GM21825 (cell line): ENCODE data around the gene CC2D2B.
"Not testable (repeated sequence)": the region's sequence is repeated elsewhere in the genome, so short reads cannot be mapped to it uniquely, and the experiment has no call there.

Source experiments
- ATAC-seq: cut with Tn5 transposase; IDR thresholded peaks from one replicate; pipeline ENCODE4 v1.9.1; 2021; ENCODE audit warnings: mild to moderate bottlenecking, moderate library complexity; ENCODE audit not compliant: unreplicated experiment

Gene CC2D2B

GRCh38 chr10:95906677-95907455 lies 909 bp upstream of the CC2D2B start:
- ATAC-seq = peak; percentile 37

DNA sequence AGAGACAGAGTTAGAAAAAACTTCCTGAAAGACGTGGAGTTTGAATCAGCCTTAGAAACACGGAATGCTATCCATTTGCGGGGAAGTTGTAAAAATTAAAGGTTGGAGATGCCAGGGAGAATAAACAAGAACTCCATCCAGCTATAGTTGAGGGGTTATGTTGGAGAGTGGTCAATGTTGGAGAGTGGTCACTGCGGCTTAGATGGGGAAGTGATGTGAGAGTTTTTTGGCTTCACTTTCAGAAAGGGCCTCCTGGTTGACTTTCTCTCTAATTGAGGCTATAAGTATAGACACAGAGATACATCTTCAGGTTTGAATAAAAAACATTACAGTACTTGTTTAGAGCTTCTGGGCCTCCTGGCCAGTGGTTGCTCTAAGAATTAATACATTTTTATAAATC lies 675 bp downstream of the CC2D2B start:
- ATAC-seq = no peak

- no peak for ATAC-seq
These were observed 1.8 kb downstream of the CC2D2B start for GRCh38 chr10:95909561-95909960.

- ATAC-seq = not testable (repeated sequence)
These were observed 8.3 kb downstream of the CC2D2B start for GRCh38 chr10:95916039-95916438.

DNA sequence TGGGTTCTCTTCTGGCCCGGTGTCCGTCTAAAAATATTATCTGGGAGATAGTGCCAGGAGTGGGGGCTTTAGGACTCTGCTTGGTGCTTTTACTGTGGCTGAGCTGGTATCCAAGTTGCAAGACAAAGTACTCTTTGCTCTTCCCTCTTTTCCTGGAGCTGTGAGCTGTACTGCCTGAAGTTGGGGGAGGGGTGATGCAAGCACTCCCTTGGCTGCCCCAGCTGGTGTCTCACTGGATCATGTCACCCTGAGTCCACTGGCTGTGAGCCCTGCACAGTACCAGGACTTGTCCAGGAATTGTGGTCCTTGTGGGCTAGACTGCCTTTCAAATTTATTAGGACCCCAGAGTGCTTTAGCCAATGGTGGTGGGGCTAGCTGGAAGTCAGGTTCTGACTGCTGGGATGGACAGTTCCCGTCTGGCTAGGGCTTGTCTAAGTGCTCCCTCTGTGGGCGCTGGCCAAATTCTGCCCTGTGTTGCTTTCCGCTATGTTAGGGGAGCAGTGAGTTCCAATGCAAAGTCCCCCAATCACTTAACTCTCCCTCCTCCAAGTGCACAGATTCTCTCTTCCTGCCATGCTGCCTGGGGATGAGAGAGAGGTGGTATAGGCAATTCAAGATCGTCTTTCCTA lies 13.1 kb downstream of the CC2D2B start:
- no peak for ATAC-seq

GRCh38 chr10:95925033-95925432 lies 17.3 kb downstream of the CC2D2B start:
- no peak for ATAC-seq

DNA sequence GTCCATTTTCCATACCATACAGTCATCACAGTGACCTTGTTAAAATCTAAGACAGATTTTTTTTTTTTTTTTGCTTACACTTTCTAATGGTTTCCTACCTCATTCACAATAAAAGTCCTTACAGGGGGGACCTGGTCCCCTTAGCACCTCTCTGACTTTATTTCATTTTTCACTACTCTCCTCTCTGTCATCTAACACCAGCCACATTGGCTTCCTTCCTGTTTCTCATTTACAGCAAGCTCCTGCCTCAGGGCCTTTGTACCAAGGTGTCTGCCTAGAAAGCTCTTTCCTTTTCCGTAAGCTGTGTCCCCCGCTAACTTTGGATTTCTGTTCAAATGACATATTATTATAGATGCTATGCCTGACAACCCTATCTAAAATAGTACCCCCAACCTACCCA lies 27.7 kb downstream of the CC2D2B start:
- ATAC-seq = no peak

GRCh38 chr10:95941115-95941514 lies 33.3 kb downstream of the CC2D2B start:
- ATAC-seq = no peak

DNA sequence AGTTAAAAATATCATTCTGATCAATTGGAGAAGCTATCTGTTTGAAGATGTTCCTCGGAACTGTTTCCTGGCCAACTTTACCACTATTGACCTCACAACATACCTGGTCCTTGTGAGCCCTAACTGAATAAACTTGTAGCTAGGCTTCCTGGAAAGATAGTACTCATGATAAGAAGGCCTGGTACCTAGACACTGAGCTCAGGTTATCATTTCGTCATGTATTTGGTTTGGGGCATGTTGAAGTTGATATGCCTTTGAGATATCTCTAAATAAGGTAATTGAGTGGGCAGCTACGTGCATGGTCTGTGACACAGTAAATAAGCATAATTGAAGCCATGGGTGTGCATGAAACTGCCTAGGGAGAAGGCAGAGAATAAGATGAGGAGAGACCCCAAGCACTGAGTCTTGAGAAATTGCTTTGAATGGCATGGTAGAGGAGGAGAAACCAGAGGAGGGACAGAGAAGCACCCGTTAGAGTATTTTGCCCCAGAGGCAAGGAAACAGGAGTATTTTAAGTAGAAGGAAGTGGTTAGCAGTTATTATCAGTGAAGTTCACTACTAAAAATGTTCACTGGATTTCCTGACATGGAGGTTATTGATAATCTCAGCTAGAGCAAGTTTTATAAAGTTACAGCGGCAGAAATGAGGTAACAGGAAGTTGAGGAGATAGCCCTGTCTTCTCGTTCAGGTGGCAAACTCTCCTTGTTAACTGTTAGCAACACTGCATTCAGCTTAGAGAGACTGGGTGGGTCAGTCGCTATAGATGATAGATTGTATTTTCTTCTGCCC lies 55.6 kb downstream of the CC2D2B start:
- no peak for ATAC-seq

- no peak for ATAC-seq
These were observed 56.2 kb downstream of the CC2D2B start for GRCh38 chr10:95963991-95964389.

DNA sequence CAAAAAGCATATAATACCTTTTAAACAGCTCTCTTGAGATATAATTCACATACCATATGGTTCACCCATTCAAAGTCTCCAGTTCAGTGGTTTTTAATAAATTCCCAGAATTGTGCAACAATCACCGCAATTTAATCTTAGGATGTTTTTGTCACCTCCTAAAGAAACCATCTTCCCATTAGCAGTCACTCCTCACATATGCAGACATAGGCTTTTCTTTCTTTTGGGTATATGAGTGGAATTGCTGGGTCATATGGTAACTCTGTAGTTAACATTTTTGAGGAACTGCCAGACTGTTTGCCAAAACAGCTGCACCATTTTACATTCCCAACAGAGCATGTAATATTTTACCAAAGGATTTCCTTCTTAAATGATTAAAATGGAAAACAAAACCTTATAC lies 57.0 kb downstream of the CC2D2B start:
- ATAC-seq = no peak

DNA sequence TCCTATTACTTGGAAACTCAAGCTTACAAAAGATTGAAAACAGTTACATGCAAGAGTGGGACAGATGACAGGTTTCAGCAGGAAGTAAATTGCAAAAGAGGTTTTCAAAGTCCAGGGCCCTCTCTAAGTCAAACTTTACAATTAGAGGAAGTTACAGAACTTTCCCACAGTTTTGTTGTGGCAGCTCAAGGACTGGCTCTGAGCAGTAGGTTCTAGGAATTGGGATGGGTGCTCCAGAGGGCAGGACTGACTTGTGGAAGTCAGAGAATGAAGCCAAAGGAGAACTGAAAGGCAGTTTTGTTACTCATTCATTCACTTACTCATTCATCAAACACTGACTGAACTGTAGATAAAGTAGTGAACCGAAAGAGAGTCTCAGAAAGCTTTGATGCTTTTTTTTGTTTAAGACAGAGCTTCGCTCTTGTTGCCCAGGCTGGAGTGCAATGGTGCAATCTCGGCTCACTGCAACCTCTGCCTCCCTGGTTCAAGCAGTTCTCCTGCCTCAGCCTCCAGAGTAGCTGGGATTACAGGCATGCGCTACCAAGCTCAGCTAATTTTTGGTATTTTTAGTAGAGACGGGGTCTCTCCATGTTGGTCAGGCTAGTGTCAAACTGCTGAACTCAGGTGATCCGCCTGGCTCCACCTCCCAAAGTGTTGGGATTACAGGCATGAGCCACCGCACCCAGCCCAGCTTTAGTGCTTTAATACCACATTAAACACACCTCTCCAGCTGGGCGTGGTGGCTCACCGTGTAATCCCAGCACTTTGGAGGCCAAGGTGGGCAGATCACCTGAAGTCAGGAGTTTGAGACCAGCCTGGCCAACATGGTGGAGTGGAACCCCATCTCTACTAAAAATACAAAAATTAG lies 68.8 kb downstream of the CC2D2B start:
- no peak for ATAC-seq

DNA sequence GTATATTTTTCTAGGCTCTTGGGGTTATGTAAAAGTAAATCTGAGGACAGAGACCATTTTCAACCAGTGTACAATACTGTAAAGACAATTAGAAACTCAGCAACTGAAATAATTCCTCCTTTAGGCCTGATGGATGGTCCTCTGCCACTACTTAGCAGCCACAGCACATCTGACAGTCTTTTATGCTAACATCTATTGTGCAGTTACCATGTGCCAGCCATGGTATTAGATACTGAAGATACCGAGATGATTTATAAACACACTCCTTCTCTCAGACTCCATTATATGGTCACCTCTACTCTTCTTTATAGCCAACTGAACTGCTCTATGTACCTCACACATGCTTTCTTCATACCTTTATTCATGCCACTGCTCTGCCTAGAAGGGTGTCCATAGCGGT lies 74.4 kb downstream of the CC2D2B start:
- no peak for ATAC-seq

- peak; percentile 72 for ATAC-seq
These were observed 80.1 kb downstream of the CC2D2B start for GRCh38 chr10:95987685-95988426.

GRCh38 chr10:95988702-95989101 lies 80.9 kb downstream of the CC2D2B start:
- no peak for ATAC-seq

- ATAC-seq = not testable (repeated sequence)
These were observed 86.6 kb downstream of the CC2D2B start for GRCh38 chr10:95994376-95994775.

DNA sequence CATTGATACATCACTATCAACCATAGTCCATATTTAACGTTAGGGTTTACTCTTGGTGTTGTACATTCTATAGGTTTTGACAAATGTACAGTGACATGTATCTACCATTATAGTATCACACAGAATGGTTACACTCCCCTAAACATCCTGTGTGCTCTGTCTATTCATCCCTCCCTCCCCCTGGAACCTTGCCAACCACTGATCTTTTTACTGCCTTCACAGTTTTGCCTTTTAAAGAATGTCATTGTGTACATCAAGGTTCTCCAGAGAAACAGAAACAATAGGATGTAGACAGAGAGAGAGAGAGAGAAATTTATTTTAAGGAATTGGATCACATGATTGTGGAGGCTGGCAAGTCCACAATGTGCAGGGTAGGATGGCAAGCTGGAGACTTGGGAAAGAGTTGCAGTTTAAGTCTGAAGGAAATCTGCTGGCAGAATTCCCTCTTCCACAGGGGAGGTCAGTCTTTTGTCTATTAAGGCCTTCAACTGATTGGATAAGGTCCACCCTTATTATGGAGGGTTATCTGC lies 90.5 kb downstream of the CC2D2B start:
- no peak for ATAC-seq

DNA sequence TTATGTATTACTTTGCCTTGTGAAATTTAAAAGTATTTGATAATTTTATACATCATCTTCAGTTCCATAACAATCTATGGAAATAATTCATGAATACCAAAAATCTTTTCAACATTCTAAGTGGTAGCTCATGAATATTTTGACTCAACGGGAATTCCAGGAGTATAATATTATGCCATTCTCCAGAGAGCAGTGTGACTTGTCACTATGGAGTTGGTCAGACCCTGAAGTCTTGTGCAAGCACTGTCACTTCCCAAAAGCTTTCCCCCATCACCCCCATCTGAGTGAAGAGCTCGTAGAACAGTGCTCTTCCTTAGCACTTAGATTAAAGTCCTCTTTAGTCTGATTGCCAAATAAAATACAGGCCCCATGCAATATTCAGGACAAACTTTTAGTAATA lies 106.2 kb downstream of the CC2D2B start:
- ATAC-seq = no peak

- ATAC-seq = no peak
These were observed 106.8 kb downstream of the CC2D2B start for GRCh38 chr10:96014473-96015102.
